ENCODE results near the gene PEX14.

GRCh38 chr1:10613861-10614260 is 139.1 kb downstream of the PEX14 start:
- TF ChIP-seq POLR2A (IDR thresholded peaks at IDR 0.05; ENCODE audit: low read length) (no peak), GATA1 (IDR thresholded peaks at IDR 0.05; ENCODE audit: low read depth, low read length) (no peak)

Data from erythroblast (primary cell).